ENCODE measurements around the gene RNASEH2A. TPM values are rescaled to one million over a fixed set of nuclear protein-coding genes. Genes with fewer than 3 reads are reported as not detected.

RNASEH2A gene
- total RNA-seq, 4 donors from 2014 or later = 12.3 to 15.4 (median 14.0) TPM

- Histone ChIP-seq H3K36me3 (peaks cover 52% of the 10 kb centered on the region), H3K4me1 (peaks cover 3% of the 10 kb centered on the region), H3K27me3 (no peaks in the 10 kb centered on the region), H3K9me3 (no peaks in the 10 kb centered on the region), H3K4me3 (peak overlapping the region; percentile 33), H3K27ac (no peak overlapping the region)
- TF ChIP-seq, protein P1, sequence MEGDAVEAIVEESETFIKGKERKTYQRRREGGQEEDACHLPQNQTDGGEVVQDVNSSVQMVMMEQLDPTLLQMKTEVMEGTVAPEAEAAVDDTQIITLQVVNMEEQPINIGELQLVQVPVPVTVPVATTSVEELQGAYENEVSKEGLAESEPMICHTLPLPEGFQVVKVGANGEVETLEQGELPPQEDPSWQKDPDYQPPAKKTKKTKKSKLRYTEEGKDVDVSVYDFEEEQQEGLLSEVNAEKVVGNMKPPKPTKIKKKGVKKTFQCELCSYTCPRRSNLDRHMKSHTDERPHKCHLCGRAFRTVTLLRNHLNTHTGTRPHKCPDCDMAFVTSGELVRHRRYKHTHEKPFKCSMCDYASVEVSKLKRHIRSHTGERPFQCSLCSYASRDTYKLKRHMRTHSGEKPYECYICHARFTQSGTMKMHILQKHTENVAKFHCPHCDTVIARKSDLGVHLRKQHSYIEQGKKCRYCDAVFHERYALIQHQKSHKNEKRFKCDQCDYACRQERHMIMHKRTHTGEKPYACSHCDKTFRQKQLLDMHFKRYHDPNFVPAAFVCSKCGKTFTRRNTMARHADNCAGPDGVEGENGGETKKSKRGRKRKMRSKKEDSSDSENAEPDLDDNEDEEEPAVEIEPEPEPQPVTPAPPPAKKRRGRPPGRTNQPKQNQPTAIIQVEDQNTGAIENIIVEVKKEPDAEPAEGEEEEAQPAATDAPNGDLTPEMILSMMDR (IDR thresholded peaks at IDR 0.05) = peak; percentile 83 to 86
- TF ChIP-seq EP300 (IDR thresholded peaks at IDR 0.05) = no peak
- peak in 1 of 2 donors; percentile 92 for DNase-seq (ENCODE audit: low spot score in 2 of 2)
- WGBS = under 1% methylated on average over 16 of the region's 30 CpGs
These were observed 40.3 kb upstream of the RNASEH2A start for GRCh38 chr19:12766051-12766521.

- 89% methylated on average over 11 of the region's 11 CpGs for WGBS
- Histone ChIP-seq H3K27ac (no peak overlapping the region), H3K9me3 (no peaks in the 10 kb centered on the region), H3K27me3 (no peaks in the 10 kb centered on the region), H3K4me1 (peaks cover 3% of the 10 kb centered on the region), H3K4me3 (no peak overlapping the region), H3K36me3 (peaks cover 55% of the 10 kb centered on the region)
- TF ChIP-seq, protein P1 (IDR thresholded peaks at IDR 0.05) = no peak
- TF ChIP-seq POLR2A (IDR thresholded peaks at IDR 0.05) = no peak
- no peak for TF ChIP-seq EP300 (IDR thresholded peaks at IDR 0.05)
- TF ChIP-seq POLR2AphosphoS5 (IDR thresholded peaks at IDR 0.05) = no peak
- DNase-seq (ENCODE audit: low spot score in 2 of 2) = no peak
These were observed 39.2 kb upstream of the RNASEH2A start for GRCh38 chr19:12767150-12767549.

GRCh38 chr19:12767666-12768065 lies 38.7 kb upstream of the RNASEH2A start:
- no peak for DNase-seq (ENCODE audit: low spot score in 2 of 2)
- Histone ChIP-seq H3K27me3 (no peaks in the 10 kb centered on the region), H3K4me3 (no peak overlapping the region), H3K36me3 (peaks cover 53% of the 10 kb centered on the region), H3K4me1 (peaks cover 3% of the 10 kb centered on the region), H3K27ac (no peak overlapping the region), H3K9me3 (no peaks in the 10 kb centered on the region)
- 96% methylated on average over 15 of the region's 15 CpGs for WGBS
- no peak for TF ChIP-seq EP300 (IDR thresholded peaks at IDR 0.05)

- peaks cover 11% of the 10 kb centered on the region for H3K4me1 ChIP-seq
- peaks cover 37% of the 10 kb centered on the region for H3K36me3 ChIP-seq
- TF ChIP-seq POLR2AphosphoS5 (IDR thresholded peaks at IDR 0.05) (no peak), POLR2A (IDR thresholded peaks at IDR 0.05) (no peak), EP300 (IDR thresholded peaks at IDR 0.05) (no peak)
- TF ChIP-seq, protein P1 (IDR thresholded peaks at IDR 0.05) = no peak
- no peak overlapping the region for H3K4me3 ChIP-seq
- no peaks in the 10 kb centered on the region for H3K9me3 ChIP-seq
- 33% methylated on average over 21 of the region's 37 CpGs for WGBS
- no peaks in the 10 kb centered on the region for H3K27me3 ChIP-seq
- H3K27ac ChIP-seq = no peak overlapping the region
- no peak for DNase-seq (ENCODE audit: low spot score in 2 of 2)
These were observed 36.7 kb upstream of the RNASEH2A start for GRCh38 chr19:12769689-12770088.

GRCh38 chr19:12770922-12771321 lies 35.5 kb upstream of the RNASEH2A start:
- Histone ChIP-seq H3K27ac (no peak overlapping the region), H3K4me1 (peaks cover 17% of the 10 kb centered on the region), H3K27me3 (no peaks in the 10 kb centered on the region), H3K36me3 (peaks cover 32% of the 10 kb centered on the region), H3K9me3 (no peaks in the 10 kb centered on the region), H3K4me3 (no peak overlapping the region)
- WGBS = 100% methylated on average over 1 of the region's 13 CpGs
- TF ChIP-seq POLR2A (IDR thresholded peaks at IDR 0.05) = no peak
- no peak for DNase-seq (ENCODE audit: low spot score in 2 of 2)

- DNase-seq (ENCODE audit: low spot score in 2 of 2) = no peak
- Histone ChIP-seq H3K27ac (no peak overlapping the region), H3K4me1 (peaks cover 26% of the 10 kb centered on the region), H3K36me3 (peaks cover 24% of the 10 kb centered on the region), H3K4me3 (no peak overlapping the region), H3K27me3 (no peaks in the 10 kb centered on the region), H3K9me3 (no peaks in the 10 kb centered on the region)
- no peak for TF ChIP-seq EP300 (IDR thresholded peaks at IDR 0.05)
- TF ChIP-seq, protein P1 (IDR thresholded peaks at IDR 0.05) = no peak
- TF ChIP-seq POLR2AphosphoS5 (IDR thresholded peaks at IDR 0.05) = no peak
- no peak for TF ChIP-seq POLR2A (IDR thresholded peaks at IDR 0.05)
- 76% methylated on average over 3 of the region's 4 CpGs for WGBS
These were observed 34.1 kb upstream of the RNASEH2A start for GRCh38 chr19:12772323-12772722.
